Activated CD4-positive, alpha-beta T cell treated with anti-CD3 and anti-CD28 coated beads, Interleukin-2, amount 10 ng/mL, durations not matched to agents 7 days and 5 days (primary cell): Measurements from ENCODE around the gene GAS2L2. TPM values are rescaled to one million over a fixed set of nuclear protein-coding genes. Genes with fewer than 3 reads are reported as not detected.

Source experiments
- CTCF ChIA-PET: fragments of 350-600 bp; sonication (Branson Sonifier 250); formaldehyde crosslinking; loops from one replicate; lab custom pipeline; 2021; ENCODE audit warnings: antibody characterized with exemption; lab: Charles Lee
- POLR2A ChIA-PET: fragments of 350-600 bp; sonication (Branson Sonifier 250); formaldehyde crosslinking; loops from one replicate; lab custom pipeline; 2021; ENCODE audit warnings: antibody characterized with exemption; lab: Charles Lee
- DNase-seq: peaks from one replicate; pipeline ENCODE4 v3.0.0-alpha.2; 2020
- H3K27ac Mint-ChIP-seq: one replicate; pipeline ENCODE4 v1.8.0; 2021; ENCODE audit warnings: mild to moderate bottlenecking, moderate library complexity, mixed read lengths
- H3K27me3 Mint-ChIP-seq: one replicate; pipeline ENCODE4 v1.8.0; 2021; ENCODE audit warnings: mixed read lengths
- H3K36me3 Mint-ChIP-seq: one replicate; pipeline ENCODE4 v1.8.0; 2021; ENCODE audit warnings: low read depth, mixed read lengths
- H3K4me1 Mint-ChIP-seq: one replicate; pipeline ENCODE4 v1.8.0; 2021; ENCODE audit warnings: mixed read lengths
- H3K4me3 Mint-ChIP-seq: one replicate; pipeline ENCODE4 v1.8.0; 2021; ENCODE audit warnings: mild to moderate bottlenecking, moderate library complexity, mixed read lengths
- H3K9me3 Mint-ChIP-seq: one replicate; pipeline ENCODE4 v1.8.0; 2021; ENCODE audit warnings: mixed read lengths
- total RNA-seq, 2 experiments: library from RNA; stranded (reverse); gene quantifications; one replicate each; pipeline ENCODE4 v1.2.3, GENCODE V29; 2021

The GAS2L2 gene
- total RNA-seq, 2 experiments from 2014 or later = not detected

DNA sequence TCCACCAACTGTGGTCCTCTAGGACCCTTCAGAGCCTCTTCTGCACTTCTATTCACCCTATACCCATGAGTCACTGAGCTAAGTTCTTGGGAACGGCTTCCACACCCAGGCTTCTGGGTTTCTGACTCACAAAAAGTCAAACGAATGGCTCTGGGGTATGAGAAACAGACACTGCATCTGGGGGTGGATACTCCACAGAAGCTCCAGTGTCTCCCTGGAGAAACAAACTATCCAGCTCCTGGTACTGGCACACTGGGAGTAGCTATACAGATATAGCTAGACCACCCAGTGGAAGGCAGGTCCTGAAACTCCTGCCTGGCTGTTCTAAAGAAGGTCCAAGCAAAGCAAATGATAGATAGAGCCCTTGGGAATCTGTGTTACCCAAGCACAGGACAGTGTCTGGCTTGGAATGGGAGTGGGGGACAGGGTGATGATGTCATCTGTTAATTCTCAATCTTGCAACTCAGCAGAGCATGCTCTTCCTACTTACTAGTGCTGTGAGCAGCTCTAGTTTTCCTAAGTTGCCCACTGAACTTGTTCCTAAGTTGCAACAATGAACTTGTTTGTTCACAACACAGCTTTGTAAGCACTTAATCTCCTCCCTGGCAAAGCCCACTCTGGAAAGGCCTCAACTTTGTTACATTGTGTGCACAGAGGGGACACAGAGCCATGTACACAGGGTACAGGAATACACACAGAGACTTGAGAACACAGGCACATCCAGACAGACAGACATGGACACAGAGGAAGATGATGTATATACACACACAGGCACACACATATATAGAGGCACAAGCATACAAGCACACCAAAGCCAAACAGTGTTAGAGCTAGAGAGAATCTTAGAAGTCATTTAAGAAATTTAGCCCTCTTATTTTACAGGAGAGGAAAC, 35.7 kb upstream of the GAS2L2 start:
- POLR2A ChIA-PET = no interaction called here
- Mint-ChIP-seq H3K4me3 (no peak overlapping the region), H3K27me3 (peaks cover 33% of the 10 kb centered on the region), H3K4me1 (peaks cover 9% of the 10 kb centered on the region), H3K36me3 (no peaks in the 10 kb centered on the region), H3K27ac (no peak overlapping the region), H3K9me3 (no peaks in the 10 kb centered on the region)
- CTCF ChIA-PET = interaction anchor here (0.9 to 1.9 kb wide), 6 partner anchors 9 to 28 kb away, joined by 3 to 13 read pairs (median 4); no protein-coding TSS in a partner anchor
- no peak for DNase-seq

DNA sequence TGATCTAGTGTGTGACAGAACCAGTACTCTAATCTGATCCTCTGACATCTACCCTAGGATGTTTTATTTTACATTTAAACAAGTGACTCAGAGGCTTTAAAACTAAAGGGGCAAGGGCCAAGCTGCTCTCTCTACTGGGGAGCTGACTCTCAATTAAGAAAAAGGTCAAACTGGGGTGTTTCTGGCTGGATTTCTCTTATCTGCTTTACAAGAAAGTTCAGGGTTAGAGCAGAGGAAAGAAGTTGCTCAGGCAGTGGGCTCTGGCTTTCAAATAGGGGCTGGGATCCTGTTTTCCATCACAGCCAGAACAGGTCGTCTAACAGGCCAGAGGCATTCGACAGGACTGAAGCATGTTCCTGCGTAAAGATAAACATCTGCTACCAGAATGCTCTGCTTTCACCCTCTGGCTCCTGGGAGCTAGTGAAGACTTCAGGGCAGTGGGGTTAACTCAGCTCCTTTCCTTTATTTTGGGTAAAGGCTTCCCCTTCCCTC, 33.9 kb upstream of the GAS2L2 start:
- no peak overlapping the region for H3K4me3 Mint-ChIP-seq
- DNase-seq = no peak
- ChIA-PET CTCF (interaction anchor here (0.9 to 2.5 kb wide), 3 partner anchors 10 to 39 kb away, joined by 3 to 5 read pairs (median 4); partner anchors contain the start of gene TAF15), POLR2A (no interaction called here)
- H3K4me1 Mint-ChIP-seq = peaks cover 9% of the 10 kb centered on the region
- H3K27me3 Mint-ChIP-seq = peaks cover 26% of the 10 kb centered on the region
- no peaks in the 10 kb centered on the region for H3K9me3 Mint-ChIP-seq
- H3K36me3 Mint-ChIP-seq = no peaks in the 10 kb centered on the region
- H3K27ac Mint-ChIP-seq = no peak overlapping the region

DNA sequence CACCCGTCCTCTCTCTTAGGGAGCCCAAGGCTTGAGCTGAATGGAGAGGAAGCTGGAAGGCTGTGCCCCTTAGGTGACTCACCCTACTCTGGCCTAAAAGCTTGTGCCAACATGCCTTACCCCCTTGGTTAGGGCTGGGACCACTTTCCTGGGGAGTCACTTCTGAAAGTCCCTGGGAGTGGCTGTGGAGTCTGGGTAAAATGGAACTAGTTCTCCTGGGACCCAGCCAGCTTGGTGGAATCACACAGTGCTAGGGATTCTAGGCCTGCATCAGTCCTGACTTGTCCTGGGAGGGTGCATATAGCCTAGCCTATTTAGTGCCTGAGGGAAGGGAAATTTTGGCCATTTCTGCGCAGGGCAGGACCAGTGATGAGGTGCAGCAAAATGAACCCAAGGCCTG, 31.9 kb upstream of the GAS2L2 start:
- no peak for DNase-seq
- H3K27ac Mint-ChIP-seq = no peak overlapping the region
- H3K4me1 Mint-ChIP-seq = peaks cover 9% of the 10 kb centered on the region
- no peaks in the 10 kb centered on the region for H3K9me3 Mint-ChIP-seq
- ChIA-PET CTCF (interaction anchor here (0.8 to 2.5 kb wide), 4 partner anchors 11 to 37 kb away, joined by 3 to 8 read pairs (median 4); no protein-coding TSS in a partner anchor), POLR2A (no interaction called here)
- H3K36me3 Mint-ChIP-seq = no peaks in the 10 kb centered on the region
- H3K27me3 Mint-ChIP-seq = peaks cover 30% of the 10 kb centered on the region
- no peak overlapping the region for H3K4me3 Mint-ChIP-seq

GRCh38 chr17:35780950-35781349, 27.9 kb upstream of the GAS2L2 start:
- no peak for DNase-seq
- POLR2A ChIA-PET = no interaction called here
- Mint-ChIP-seq H3K9me3 (no peaks in the 10 kb centered on the region), H3K4me1 (no peaks in the 10 kb centered on the region), H3K4me3 (no peak overlapping the region), H3K27me3 (peaks cover 20% of the 10 kb centered on the region), H3K36me3 (no peaks in the 10 kb centered on the region), H3K27ac (no peak overlapping the region)
- CTCF ChIA-PET = interaction anchor here (0.7 to 2.6 kb wide), 5 partner anchors 11 to 189 kb away, joined by 3 to 19 read pairs (median 8); no protein-coding TSS in a partner anchor

- Mint-ChIP-seq H3K36me3 (no peaks in the 10 kb centered on the region), H3K27ac (no peak overlapping the region), H3K27me3 (peaks cover 20% of the 10 kb centered on the region), H3K9me3 (no peaks in the 10 kb centered on the region), H3K4me3 (no peak overlapping the region), H3K4me1 (no peaks in the 10 kb centered on the region)
- ChIA-PET CTCF (no interaction called here), POLR2A (interaction anchor here (0.6 kb wide), 1 partner anchor 112 kb away, joined by 3 read pairs; no protein-coding TSS in a partner anchor)
- DNase-seq = no peak
Measured at GRCh38 chr17:35778641-35779196, 25.7 kb upstream of the GAS2L2 start.

GRCh38 chr17:35775583-35775982, 22.5 kb upstream of the GAS2L2 start:
- Mint-ChIP-seq H3K27me3 (peaks cover 15% of the 10 kb centered on the region), H3K9me3 (no peaks in the 10 kb centered on the region), H3K36me3 (no peaks in the 10 kb centered on the region), H3K4me3 (no peak overlapping the region), H3K4me1 (no peaks in the 10 kb centered on the region), H3K27ac (no peak overlapping the region)
- ChIA-PET CTCF (interaction anchor here (3.5 kb wide), 1 partner anchor 12 kb away, joined by 16 read pairs; no protein-coding TSS in a partner anchor), POLR2A (interaction anchor here (0.7 kb wide), 1 partner anchor 34 kb away, joined by 4 read pairs; no protein-coding TSS in a partner anchor)
- no peak for DNase-seq

DNA sequence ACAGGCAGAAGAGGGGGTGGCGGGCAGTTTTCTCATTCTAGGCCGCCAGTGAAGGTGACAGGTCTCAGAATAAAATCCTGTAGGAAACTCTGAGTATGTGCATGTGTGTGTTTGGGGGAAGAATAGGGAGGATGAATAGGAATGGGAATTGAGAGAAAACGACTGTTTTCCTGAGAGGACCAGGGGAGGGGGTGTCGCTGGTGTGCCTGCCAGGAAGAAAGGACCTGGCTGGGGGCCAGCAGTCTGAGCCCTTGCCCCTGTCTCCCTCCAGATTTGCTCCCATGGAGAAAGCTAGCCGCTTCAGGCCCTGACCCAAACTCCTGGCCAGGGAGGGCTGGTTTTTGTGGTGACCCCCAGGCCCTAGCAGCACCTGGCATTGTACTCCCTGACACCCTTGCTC, 22.0 kb upstream of the GAS2L2 start:
- CTCF ChIA-PET = interaction anchor here (3.5 kb wide), 1 partner anchor 11 kb away, joined by 16 read pairs; no protein-coding TSS in a partner anchor
- POLR2A ChIA-PET = no interaction called here
- H3K9me3 Mint-ChIP-seq = no peaks in the 10 kb centered on the region
- no peaks in the 10 kb centered on the region for H3K4me1 Mint-ChIP-seq
- H3K27me3 Mint-ChIP-seq = peaks cover 15% of the 10 kb centered on the region
- no peak overlapping the region for H3K27ac Mint-ChIP-seq
- H3K4me3 Mint-ChIP-seq = no peak overlapping the region
- no peaks in the 10 kb centered on the region for H3K36me3 Mint-ChIP-seq
- no peak for DNase-seq

GRCh38 chr17:35774499-35774898, 21.5 kb upstream of the GAS2L2 start:
- H3K27ac Mint-ChIP-seq = no peak overlapping the region
- H3K27me3 Mint-ChIP-seq = peaks cover 15% of the 10 kb centered on the region
- H3K36me3 Mint-ChIP-seq = no peaks in the 10 kb centered on the region
- H3K4me1 Mint-ChIP-seq = no peaks in the 10 kb centered on the region
- H3K9me3 Mint-ChIP-seq = no peaks in the 10 kb centered on the region
- no peak overlapping the region for H3K4me3 Mint-ChIP-seq
- POLR2A ChIA-PET = no interaction called here
- DNase-seq = no peak
- CTCF ChIA-PET = interaction anchor here (3.5 kb wide), 1 partner anchor 10 kb away, joined by 16 read pairs; no protein-coding TSS in a partner anchor

- Mint-ChIP-seq H3K27me3 (peaks cover 13% of the 10 kb centered on the region), H3K9me3 (no peaks in the 10 kb centered on the region), H3K27ac (no peak overlapping the region), H3K36me3 (no peaks in the 10 kb centered on the region), H3K4me3 (no peak overlapping the region), H3K4me1 (no peaks in the 10 kb centered on the region)
- ChIA-PET CTCF (interaction anchor here (0.8 to 3.5 kb wide), 3 partner anchors 10 to 11 kb away, joined by 3 to 16 read pairs (median 6); no protein-coding TSS in a partner anchor), POLR2A (no interaction called here)
- DNase-seq = no peak
Measured at GRCh38 chr17:35773679-35774425, 20.8 kb upstream of the GAS2L2 start.

DNA sequence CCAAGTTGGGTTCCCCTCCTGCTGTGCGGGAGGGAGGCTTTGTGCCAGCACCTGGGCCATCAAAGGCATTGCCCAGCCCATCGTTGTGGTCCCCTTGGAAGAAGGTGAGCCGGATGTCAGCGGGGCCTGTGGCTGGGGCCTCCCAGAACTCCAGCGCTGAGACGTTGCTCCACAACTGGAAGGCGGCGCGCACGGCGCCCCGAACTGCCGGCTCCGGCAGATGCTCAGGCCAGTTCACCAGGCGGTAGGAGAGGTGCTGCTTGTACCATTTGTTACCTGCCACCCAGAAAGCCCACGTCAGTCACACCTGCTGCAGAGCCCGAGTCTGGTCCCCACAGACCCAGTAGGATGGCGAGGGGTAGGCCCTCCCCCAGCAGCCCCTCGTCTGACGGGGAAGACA, 20.1 kb upstream of the GAS2L2 start:
- Mint-ChIP-seq H3K4me3 (no peak overlapping the region), H3K36me3 (no peaks in the 10 kb centered on the region), H3K27ac (no peak overlapping the region), H3K27me3 (peaks cover 11% of the 10 kb centered on the region), H3K4me1 (no peaks in the 10 kb centered on the region), H3K9me3 (no peaks in the 10 kb centered on the region)
- POLR2A ChIA-PET = no interaction called here
- CTCF ChIA-PET = interaction anchor here (2.4 kb wide), 1 partner anchor 9 kb away, joined by 6 read pairs; no protein-coding TSS in a partner anchor
- no peak for DNase-seq

DNA sequence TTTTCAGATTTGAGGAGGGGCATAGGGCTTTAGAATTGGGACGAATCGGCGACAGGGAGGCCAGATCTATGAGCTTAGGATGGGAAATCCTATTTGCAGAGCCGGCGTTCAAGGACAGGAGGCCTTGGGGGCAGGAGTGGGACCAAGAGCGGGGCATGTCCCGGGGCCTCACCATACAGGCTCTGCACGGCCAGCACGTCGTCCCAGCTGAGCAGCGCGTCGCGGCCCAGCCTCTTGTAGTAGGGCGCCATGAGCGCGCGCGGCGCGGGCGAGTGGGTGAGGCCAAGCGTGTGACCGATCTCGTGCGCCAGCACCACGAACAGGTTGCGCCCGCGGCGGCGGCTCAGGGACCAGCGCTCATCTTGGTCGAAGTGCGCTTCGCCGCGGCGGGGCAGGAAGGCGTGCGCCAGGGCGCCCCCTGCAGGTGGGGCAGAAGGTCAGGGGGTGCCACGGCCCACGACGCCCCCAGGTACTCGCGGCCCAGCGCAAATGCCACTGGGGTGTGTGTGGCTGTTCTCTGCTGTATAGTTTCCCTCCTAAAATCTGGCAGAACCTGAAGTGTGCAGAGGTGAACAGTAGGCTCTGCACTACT, 17.0 kb upstream of the GAS2L2 start:
- peaks cover 8% of the 10 kb centered on the region for H3K27me3 Mint-ChIP-seq
- H3K4me1 Mint-ChIP-seq = peaks cover 3% of the 10 kb centered on the region
- no peak overlapping the region for H3K27ac Mint-ChIP-seq
- no peaks in the 10 kb centered on the region for H3K36me3 Mint-ChIP-seq
- no peak for DNase-seq
- CTCF ChIA-PET = interaction anchor here (0.6 to 2.7 kb wide), 8 partner anchors 10 to 458 kb away, joined by 3 to 14 read pairs (median 3); partner anchors contain the start of gene TAF15
- no peak overlapping the region for H3K4me3 Mint-ChIP-seq
- POLR2A ChIA-PET = no interaction called here
- no peaks in the 10 kb centered on the region for H3K9me3 Mint-ChIP-seq

GRCh38 chr17:35768797-35769196, 15.8 kb upstream of the GAS2L2 start:
- no peak overlapping the region for H3K4me3 Mint-ChIP-seq
- H3K9me3 Mint-ChIP-seq = no peaks in the 10 kb centered on the region
- peaks cover 8% of the 10 kb centered on the region for H3K27me3 Mint-ChIP-seq
- H3K4me1 Mint-ChIP-seq = peaks cover 10% of the 10 kb centered on the region
- ChIA-PET POLR2A (no interaction called here), CTCF (interaction anchor here (0.9 kb wide), 1 partner anchor 16 kb away, joined by 3 read pairs; no protein-coding TSS in a partner anchor)
- no peak overlapping the region for H3K27ac Mint-ChIP-seq
- no peak for DNase-seq
- no peaks in the 10 kb centered on the region for H3K36me3 Mint-ChIP-seq
